Measurements from ENCODE around the gene CAP2. TPM values are rescaled to one million over a fixed set of nuclear protein-coding genes. Genes with fewer than 3 reads are reported as not detected.
A peak's percentile ranks its signal among the peaks of the same experiment; 100 is the strongest.

The CAP2 gene
- total RNA-seq, 1 donor from 2014 or later, result 7.1 TPM

- intact Hi-C loops (cut with DNase I), result no loop called here
- DNase-seq (ENCODE audit: low spot score), result no peak
- no peak for ATAC-seq
Observed at GRCh38 chr6:17486680-17487079, 93.3 kb downstream of the CAP2 start.

- ATAC-seq (no peak), DNase-seq (ENCODE audit: low spot score) (no peak)
- intact Hi-C loops (cut with DNase I), result no loop called here
Observed at GRCh38 chr6:17490724-17491123, 97.3 kb downstream of the CAP2 start.

GRCh38 chr6:17491416-17492142, 98.2 kb downstream of the CAP2 start:
- ATAC-seq, result peak; percentile 57

GRCh38 chr6:17492350-17492749, 99.0 kb downstream of the CAP2 start:
- ATAC-seq, result peak; percentile 48
- no peak for DNase-seq (ENCODE audit: low spot score)
- intact Hi-C loops (cut with DNase I), result no loop called here

More at GRCh38 chr6:17491416-17492142, 98.2 kb downstream of the CAP2 start:
- no peak for DNase-seq (ENCODE audit: low spot score)
- intact Hi-C loops (cut with DNase I), result no loop called here

- ATAC-seq, result peak; percentile 42
Observed at GRCh38 chr6:17493286-17493685, 99.9 kb downstream of the CAP2 start.

GRCh38 chr6:17494177-17494576, 100.8 kb downstream of the CAP2 start:
- no peak for DNase-seq (ENCODE audit: low spot score)
- no peak for ATAC-seq
- intact Hi-C loops (cut with DNase I), result no loop called here

More at GRCh38 chr6:17493286-17493685, 99.9 kb downstream of the CAP2 start:
- intact Hi-C loops (cut with DNase I), result no loop called here
- no peak for DNase-seq (ENCODE audit: low spot score)

- ATAC-seq (no peak), DNase-seq (ENCODE audit: low spot score) (no peak)
Observed at GRCh38 chr6:17494919-17495318, 101.5 kb downstream of the CAP2 start.

GRCh38 chr6:17497535-17498095, 104.2 kb downstream of the CAP2 start:
- intact Hi-C loops (cut with DNase I), result no loop called here

More at GRCh38 chr6:17494919-17495318, 101.5 kb downstream of the CAP2 start:
- intact Hi-C loops (cut with DNase I), result no loop called here

GRCh38 chr6:17501442-17501841, 108.0 kb downstream of the CAP2 start:
- DNase-seq (ENCODE audit: low spot score) (no peak), ATAC-seq (no peak)
- intact Hi-C loops (cut with DNase I), result no loop called here

More at GRCh38 chr6:17497535-17498095, 104.2 kb downstream of the CAP2 start:
- ATAC-seq, result no peak
- no peak for DNase-seq (ENCODE audit: low spot score)

- DNase-seq (ENCODE audit: low spot score), result no peak
- intact Hi-C loops (cut with DNase I), result no loop called here
- no peak for ATAC-seq
Observed at GRCh38 chr6:17501982-17502704, 108.7 kb downstream of the CAP2 start.

- intact Hi-C loops (cut with DNase I), result no loop called here
- DNase-seq (ENCODE audit: low spot score) (no peak), ATAC-seq (no peak)
Observed at GRCh38 chr6:17503051-17503450, 109.7 kb downstream of the CAP2 start.

- ATAC-seq (no peak), DNase-seq (ENCODE audit: low spot score) (no peak)
- intact Hi-C loops (cut with DNase I), result no loop called here
Observed at GRCh38 chr6:17504005-17504404, 110.6 kb downstream of the CAP2 start.

GRCh38 chr6:17505062-17505476, 111.7 kb downstream of the CAP2 start:
- DNase-seq (ENCODE audit: low spot score) (no peak), ATAC-seq (no peak)
- intact Hi-C loops (cut with DNase I), result no loop called here

- DNase-seq (ENCODE audit: low spot score) (no peak), ATAC-seq (no peak)
- intact Hi-C loops (cut with DNase I), result no loop called here
Observed at GRCh38 chr6:17505767-17506280, 112.4 kb downstream of the CAP2 start.

GRCh38 chr6:17506531-17506930, 113.1 kb downstream of the CAP2 start:
- DNase-seq (ENCODE audit: low spot score), result no peak
- intact Hi-C loops (cut with DNase I), result no loop called here

GRCh38 chr6:17506962-17507361, 113.6 kb downstream of the CAP2 start:
- no peak for DNase-seq (ENCODE audit: low spot score)
- no peak for ATAC-seq
- intact Hi-C loops (cut with DNase I), result no loop called here

More at GRCh38 chr6:17506531-17506930, 113.1 kb downstream of the CAP2 start:
- ATAC-seq, result no peak

- DNase-seq (ENCODE audit: low spot score) (no peak), ATAC-seq (no peak)
- intact Hi-C loops (cut with DNase I), result no loop called here
Observed at GRCh38 chr6:17511084-17511483, 117.7 kb downstream of the CAP2 start.

GRCh38 chr6:17511580-17511979, 118.2 kb downstream of the CAP2 start:
- intact Hi-C loops (cut with DNase I), result no loop called here
- no peak for ATAC-seq
- DNase-seq (ENCODE audit: low spot score), result no peak

- ATAC-seq, result no peak
- intact Hi-C loops (cut with DNase I), result no loop called here
- DNase-seq (ENCODE audit: low spot score), result no peak
Observed at GRCh38 chr6:17519120-17519519, 125.7 kb downstream of the CAP2 start.

GRCh38 chr6:17525637-17526036, 132.2 kb downstream of the CAP2 start:
- DNase-seq (ENCODE audit: low spot score) (no peak), ATAC-seq (no peak)
- intact Hi-C loops (cut with DNase I), result no loop called here
